ENCODE results near the gene NR2F2.

Gene NR2F2

GRCh38 chr15:96329403-96329981 lies 1.0 kb upstream of the NR2F2 start:
- intact Hi-C loops (cut with DNase I), result no loop called here
- DNase-seq, result no peak

DNA sequence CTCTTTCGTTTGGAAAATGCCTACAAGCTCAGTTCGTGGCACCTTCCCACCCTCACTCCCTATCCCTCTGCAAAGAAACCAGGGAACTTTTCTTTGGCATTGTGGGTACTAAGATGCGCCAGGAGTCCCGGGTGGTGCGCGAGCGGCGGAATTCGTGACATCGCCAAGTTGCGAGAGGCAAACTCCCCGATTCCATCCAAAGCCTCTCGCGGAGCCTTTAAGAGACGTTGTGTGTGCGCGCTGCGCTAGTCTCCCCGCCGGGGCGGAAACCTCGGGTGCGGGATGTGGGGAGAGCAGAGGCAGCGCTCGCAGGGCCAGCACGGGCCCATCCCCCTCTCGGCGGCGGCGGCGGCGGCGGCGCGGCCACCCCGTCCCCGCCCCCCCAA lies 443 bp upstream of the NR2F2 start:
- intact Hi-C loops (cut with DNase I), result no loop called here
- peak in 2 of 42 donors; percentile 30 to 33 for DNase-seq

DNA sequence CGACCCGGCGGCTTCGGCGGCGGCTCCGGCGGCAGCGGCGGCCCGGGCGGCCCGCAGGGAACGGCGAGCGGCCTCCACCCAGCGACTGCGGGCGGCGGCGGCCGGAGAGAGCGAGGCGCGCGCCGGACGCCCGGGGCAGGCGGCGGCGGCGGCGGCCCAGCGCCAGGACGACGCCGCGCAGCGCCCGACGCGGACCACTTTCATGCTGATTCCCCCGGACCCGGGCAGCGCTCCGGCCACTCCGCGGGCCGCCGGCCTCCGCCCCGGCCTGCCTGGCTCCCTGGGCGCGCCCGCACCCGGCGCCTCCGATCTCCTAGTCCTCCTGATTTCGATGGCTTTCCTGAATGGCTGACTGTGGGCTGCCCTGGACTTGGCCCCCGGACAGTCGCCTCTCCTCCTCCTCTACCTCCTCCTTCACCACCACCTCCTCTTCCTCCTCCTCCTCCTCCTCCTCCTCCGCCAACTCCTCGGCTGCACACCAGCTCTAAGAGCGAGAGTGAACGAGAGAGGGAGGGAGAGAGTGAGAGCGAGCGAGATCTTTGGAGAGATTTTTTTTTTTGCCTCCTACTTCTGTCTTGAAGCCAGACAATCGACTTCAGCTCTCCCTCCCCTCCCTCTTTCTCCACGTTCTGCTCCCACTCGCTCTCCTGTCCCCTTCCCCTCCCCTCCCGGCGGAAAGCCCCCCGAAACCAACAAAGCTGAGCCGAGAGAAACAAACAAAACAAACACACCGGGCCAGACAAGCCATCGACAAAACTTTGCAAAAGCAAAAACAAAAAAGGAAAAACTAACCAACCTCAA lies 844 bp downstream of the NR2F2 start:
- intact Hi-C loops (cut with DNase I), result no loop called here

GRCh38 chr15:96331945-96332636 lies 1.6 kb downstream of the NR2F2 start:
- intact Hi-C loops (cut with DNase I), result no loop called here
- no peak for DNase-seq

More for the DNA sequence above, 844 bp downstream of the NR2F2 start:
- no peak for DNase-seq

GRCh38 chr15:96332637-96333121 lies 2.2 kb downstream of the NR2F2 start:
- intact Hi-C loops (cut with DNase I), result no loop called here
- no peak for DNase-seq

GRCh38 chr15:96333131-96334016 lies 2.9 kb downstream of the NR2F2 start:
- intact Hi-C loops (cut with DNase I), result no loop called here
- no peak for DNase-seq

GRCh38 chr15:96334017-96334704 lies 3.7 kb downstream of the NR2F2 start:
- DNase-seq, result no peak
- intact Hi-C loops (cut with DNase I), result no loop called here

DNA sequence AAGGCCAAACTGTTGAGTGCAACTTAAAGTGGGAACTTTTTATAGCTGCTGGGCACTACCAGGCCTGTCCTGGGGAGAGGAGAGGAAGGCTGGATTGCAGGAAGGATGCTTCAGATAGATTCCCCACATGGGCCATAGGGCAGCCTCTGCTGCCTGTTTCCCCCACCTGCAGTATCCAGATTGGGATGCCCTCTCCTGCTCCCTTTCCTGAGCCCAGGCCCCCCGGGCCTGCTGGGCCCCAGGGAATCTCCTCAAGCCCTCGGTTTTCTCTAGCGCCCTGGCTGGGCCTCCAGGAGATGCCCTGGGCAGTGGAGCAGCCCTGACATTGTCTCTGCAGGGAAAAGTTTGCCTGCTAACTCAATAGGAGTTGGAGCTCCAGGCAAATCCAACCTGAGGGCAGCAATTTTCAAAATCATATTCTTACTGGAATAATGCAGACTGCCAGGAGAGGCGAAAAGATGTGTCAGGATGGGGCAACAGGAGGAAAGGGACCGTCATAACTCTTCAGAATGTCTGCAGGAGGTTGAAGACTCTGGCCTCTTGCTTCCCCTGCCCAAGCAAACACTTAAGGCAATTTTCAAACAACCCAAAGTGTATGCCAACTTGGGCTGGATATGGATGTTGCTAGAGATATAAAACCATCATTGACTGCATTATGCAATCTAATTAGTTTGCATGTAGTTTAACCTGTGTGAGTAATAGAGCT lies 4.4 kb downstream of the NR2F2 start:
- intact Hi-C loops (cut with DNase I), result no loop called here
- no peak for DNase-seq

GRCh38 chr15:96335411-96336024 lies 5.0 kb downstream of the NR2F2 start:
- no peak for DNase-seq
- intact Hi-C loops (cut with DNase I), result no loop called here

- peak in 1 of 42 donors; percentile 7 for DNase-seq
- intact Hi-C loops (cut with DNase I), result no loop called here
These were observed 5.7 kb downstream of the NR2F2 start for GRCh38 chr15:96336108-96336595.

DNA sequence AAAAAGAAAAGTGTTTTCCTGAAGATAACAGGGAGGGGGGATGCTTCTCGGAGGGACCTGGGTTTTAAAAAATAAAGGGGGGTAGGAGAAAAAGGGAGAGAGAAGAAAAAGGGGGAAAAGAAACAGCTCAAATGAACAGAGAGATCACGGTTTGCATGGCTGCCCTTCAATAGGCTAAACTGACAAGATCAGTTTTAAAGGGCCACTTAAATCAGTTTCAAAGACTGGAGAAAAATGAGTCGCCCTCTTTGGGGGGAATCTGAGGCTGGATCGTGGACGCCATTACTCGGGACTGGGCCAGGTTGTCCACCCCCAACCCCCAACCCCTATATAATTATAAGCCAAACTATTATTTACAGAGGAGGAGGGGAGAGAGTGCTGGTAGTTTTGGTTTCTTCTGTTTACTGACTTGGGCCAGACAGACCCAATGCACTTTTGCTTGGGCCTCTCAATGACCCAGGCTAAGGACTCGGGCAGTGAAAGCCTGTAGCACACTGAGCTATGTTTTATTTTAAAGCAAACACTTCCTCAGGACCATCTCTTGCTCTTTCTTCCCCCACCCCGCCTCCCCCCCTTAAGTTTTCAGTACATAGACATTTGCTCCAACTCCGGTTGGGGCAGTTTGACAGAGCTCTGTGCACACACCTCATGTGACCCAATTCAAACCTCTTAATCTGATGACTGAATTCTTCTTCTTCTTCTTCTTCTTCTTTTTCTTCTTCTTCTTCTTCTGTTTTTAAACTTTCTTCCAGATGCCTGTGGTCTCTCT lies 6.3 kb downstream of the NR2F2 start:
- DNase-seq, result peak in 1 of 42 donors; percentile 32
- intact Hi-C loops (cut with DNase I), result no loop called here

DNA sequence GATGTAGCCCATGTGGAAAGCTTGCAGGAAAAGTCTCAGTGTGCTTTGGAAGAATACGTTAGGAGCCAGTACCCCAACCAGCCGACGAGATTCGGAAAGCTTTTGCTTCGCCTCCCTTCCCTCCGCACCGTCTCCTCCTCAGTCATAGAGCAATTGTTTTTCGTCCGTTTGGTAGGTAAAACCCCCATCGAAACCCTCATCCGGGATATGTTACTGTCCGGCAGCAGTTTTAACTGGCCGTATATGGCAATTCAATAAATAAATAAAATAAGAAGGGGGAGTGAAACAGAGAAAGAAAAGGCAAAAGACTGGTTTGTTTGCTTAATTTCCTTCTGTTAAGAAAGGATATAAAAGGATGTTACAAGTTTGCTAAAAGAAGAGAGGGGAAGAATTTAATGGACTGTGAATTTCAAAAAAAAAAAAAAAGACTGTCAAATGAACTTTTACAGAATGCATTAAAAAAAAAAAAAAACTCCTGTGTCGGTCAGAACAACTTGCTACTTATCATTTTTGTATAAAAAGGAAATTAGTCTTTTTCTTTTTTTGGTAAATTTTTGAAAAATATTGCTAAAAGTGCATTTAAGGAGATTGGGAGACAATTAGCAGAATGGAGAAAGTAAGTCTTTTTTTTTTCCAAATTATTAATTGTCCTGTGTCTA lies 7.0 kb downstream of the NR2F2 start:
- peak in 1 of 42 donors; percentile 29 for DNase-seq
- intact Hi-C loops (cut with DNase I), result no loop called here

GRCh38 chr15:96338074-96338765 lies 7.7 kb downstream of the NR2F2 start:
- no peak for DNase-seq
- intact Hi-C loops (cut with DNase I), result no loop called here

DNA sequence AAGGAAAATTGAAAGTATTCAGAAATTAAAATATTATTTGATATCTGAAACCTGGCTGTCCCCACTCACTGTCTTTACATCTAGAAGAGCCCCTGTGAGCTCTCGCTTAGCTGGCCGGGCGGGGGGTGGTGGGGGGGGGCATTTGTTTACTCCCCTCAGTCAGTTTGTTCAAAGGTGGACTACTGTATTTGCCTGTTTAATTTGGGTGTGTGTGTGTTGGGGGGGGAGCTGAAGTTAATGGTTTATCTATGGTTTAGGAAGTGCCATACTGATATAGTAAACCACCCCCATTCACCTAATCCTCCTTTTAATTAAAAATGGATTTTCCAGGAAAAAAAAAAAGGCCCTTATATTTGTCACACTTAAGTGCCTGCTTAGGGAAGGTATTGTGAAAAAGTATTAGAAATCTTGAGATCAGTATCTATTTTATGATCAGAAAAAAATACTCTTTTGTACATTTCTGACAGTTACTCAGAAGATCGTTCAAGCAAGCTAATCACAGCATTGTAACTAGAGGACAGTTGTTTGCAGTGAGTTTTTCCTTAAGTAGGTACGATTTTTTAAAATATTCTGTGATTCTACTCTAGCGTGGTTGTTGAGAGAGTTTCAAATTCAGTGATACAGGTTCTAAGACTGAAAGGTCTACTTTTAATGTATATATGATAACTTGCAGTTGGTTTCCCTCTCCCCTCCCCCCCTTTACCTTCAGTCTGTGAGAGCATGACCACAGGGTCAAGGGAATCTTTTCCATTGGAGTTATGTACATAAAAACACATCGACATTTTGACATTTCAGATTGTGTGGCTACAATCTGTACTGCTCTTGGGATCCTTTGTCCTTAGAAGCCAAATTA lies 8.5 kb downstream of the NR2F2 start:
- intact Hi-C loops (cut with DNase I), result no loop called here
- DNase-seq, result no peak

All from head of caudate nucleus (tissue), 42 donors.